SK-N-MC (cell line): Measurements from ENCODE around the gene MDP1.

Experiments
- EZH2 ChIP-seq: fragments of 200-600 bp; sonication (generic); IDR thresholded peaks from one replicate; pipeline ENCODE4 v1.6.1; 2017; ENCODE audit warnings: antibody characterized with exemption
- FOXP2 ChIP-seq: optimal IDR thresholded peaks from 2 replicates; pipeline ENCODE3; 2011; ENCODE audit warnings: mild to moderate bottlenecking, moderate library complexity; ENCODE audit not compliant: insufficient read depth; ENCODE audit errors: extremely low read length, control extremely low read depth
- POLR2AphosphoS5 ChIP-seq: IDR thresholded peaks from 2 replicates; pipeline ENCODE4 v1.6.1; 2012; ENCODE audit warnings: mild to moderate bottlenecking, low read depth, low read length, borderline replicate concordance

- TF ChIP-seq POLR2AphosphoS5 (no peak), EZH2 (no peak), FOXP2 (no peak)
Measured at GRCh38 chr14:24240110-24240918, 24.4 kb upstream of the MDP1 start.
